ENCODE measurements around the gene ERAL1. TPM values are rescaled to one million over a fixed set of nuclear protein-coding genes. Genes with fewer than 3 reads are reported as not detected.
"Not testable (repeated sequence)": the region's sequence is repeated elsewhere in the genome, so short reads cannot be mapped to it uniquely, and the experiment has no call there.

Gene ERAL1
- total RNA-seq, 1 experiment from 2014 or later = 47.1 TPM

- POLR2A ChIA-PET (ENCODE audit: unreplicated experiment) = no interaction called here
- TF ChIP-seq CTCF (conservative IDR thresholded peaks at IDR 0.05) (no peak), EZH2 (IDR thresholded peaks at IDR 0.05; ENCODE audit: low read depth) (no peak)
- H3K4me2 ChIP-seq = 0 out of 2 replicates have a peak overlapping the region, but pooled peaks have one; percentile 9
- intact Hi-C loops (cut with micrococcal nuclease; ENCODE audit: unreplicated experiment) = no loop called here
- H3K4me1 ChIP-seq (replicated peaks; ENCODE audit: insufficient read depth) = peaks cover 9% of the 10 kb centered on the region; the same call in 1 of the 2 replicates
- no peaks in the 10 kb centered on the region for H3K9me2 ChIP-seq (ENCODE audit: insufficient read depth)
- no peak overlapping the region for H2AFZ ChIP-seq
- no TSS peak for BruUV-seq (replicated peaks)
- H3K9me3 ChIP-seq (ENCODE audit: insufficient read depth, low read depth) = no peaks in the 10 kb centered on the region
- H3K79me2 ChIP-seq (ENCODE audit: low read depth) = no peaks in the 10 kb centered on the region
- H3K27me3 ChIP-seq (ENCODE audit: insufficient read depth, low read depth) = no peaks in the 10 kb centered on the region
- CTCF ChIA-PET = no interaction called here
- no peak overlapping the region for H3K4me3 ChIP-seq
- H3K36me3 ChIP-seq (ENCODE audit: low read depth) = no peaks in the 10 kb centered on the region
- no peak overlapping the region for H3K27ac ChIP-seq
- peak in 1 of 2 experiments; percentile 46 for DNase-seq
- no peaks in the 10 kb centered on the region for H4K20me1 ChIP-seq (ENCODE audit: insufficient read depth)
- H3F3A ChIP-seq (ENCODE audit: insufficient read depth, low read depth) = peaks cover 6% of the 10 kb centered on the region; the same call in 1 of the 2 replicates
Observed at GRCh38 chr17:28875848-28876550, 21.2 kb downstream of the ERAL1 start.

DNA sequence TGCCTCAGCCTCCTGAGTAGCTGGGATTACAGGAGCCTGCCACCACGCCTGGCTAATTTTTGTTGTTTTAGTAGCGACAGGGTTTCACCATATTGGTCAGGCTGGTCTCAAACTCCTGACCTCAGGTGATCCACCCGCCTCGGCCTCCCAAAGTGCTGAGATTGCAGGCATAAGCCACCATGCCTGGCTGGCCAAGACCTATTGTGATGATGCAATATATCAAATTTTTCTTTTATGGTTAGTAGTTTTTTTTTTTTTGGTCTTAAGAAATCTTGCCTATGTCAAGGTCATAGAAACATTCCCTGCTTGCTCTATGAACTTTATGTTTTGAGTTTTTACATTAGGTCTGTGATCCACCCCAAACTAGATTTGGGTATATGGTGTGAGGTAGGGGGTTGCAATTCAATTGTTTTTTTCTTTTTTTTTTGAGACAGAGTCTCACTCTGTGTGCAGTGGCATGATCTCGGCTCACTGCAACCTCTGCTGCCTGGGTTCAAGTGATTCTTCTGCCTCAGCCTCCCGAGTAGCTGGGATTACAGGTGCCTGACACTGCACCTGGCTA is 22.4 kb downstream of the ERAL1 start:
- H3K79me2 ChIP-seq (ENCODE audit: low read depth); H3K27ac ChIP-seq; H3K4me2 ChIP-seq; H4K20me1 ChIP-seq (ENCODE audit: insufficient read depth); H3K9me3 ChIP-seq (ENCODE audit: insufficient read depth, low read depth); H2AFZ ChIP-seq; H3K4me3 ChIP-seq; H3K9me2 ChIP-seq (ENCODE audit: insufficient read depth); DNase-seq; intact Hi-C loops (cut with micrococcal nuclease; ENCODE audit: unreplicated experiment); H3K4me1 ChIP-seq (replicated peaks; ENCODE audit: insufficient read depth); H3K27me3 ChIP-seq (ENCODE audit: insufficient read depth, low read depth); BruUV-seq (replicated peaks); H3K36me3 ChIP-seq (ENCODE audit: low read depth); H3F3A ChIP-seq (ENCODE audit: insufficient read depth, low read depth): not testable (repeated sequence)
- POLR2A ChIA-PET (ENCODE audit: unreplicated experiment) = interaction anchor here (0.6 kb wide), 1 partner anchor 380 kb away, joined by 3 read pairs; no protein-coding TSS in a partner anchor
- CTCF ChIA-PET = interaction anchor here (0.8 kb wide), 1 partner anchor 16 kb away, joined by 3 read pairs; no protein-coding TSS in a partner anchor

GRCh38 chr17:28878158-28878910 is 23.5 kb downstream of the ERAL1 start:
- no TSS peak for BruUV-seq (replicated peaks)
- Histone ChIP-seq H2AFZ (no peak overlapping the region), H3K4me3 (no peak overlapping the region), H3K27me3 (ENCODE audit: insufficient read depth, low read depth) (no peaks in the 10 kb centered on the region), H3K4me1 (replicated peaks; ENCODE audit: insufficient read depth) (peaks cover 9% of the 10 kb centered on the region; the same call in 1 of the 2 replicates), H4K20me1 (ENCODE audit: insufficient read depth) (no peaks in the 10 kb centered on the region), H3K79me2 (ENCODE audit: low read depth) (no peaks in the 10 kb centered on the region), H3K4me2 (no peak overlapping the region), H3F3A (ENCODE audit: insufficient read depth, low read depth) (peaks cover 6% of the 10 kb centered on the region; the same call in 1 of the 2 replicates), H3K9me3 (ENCODE audit: insufficient read depth, low read depth) (no peaks in the 10 kb centered on the region), H3K27ac (peak overlapping the region; percentile 11), H3K9me2 (ENCODE audit: insufficient read depth) (no peaks in the 10 kb centered on the region), H3K36me3 (ENCODE audit: low read depth) (no peaks in the 10 kb centered on the region)
- POLR2A ChIA-PET (ENCODE audit: unreplicated experiment) = interaction anchor here (0.6 kb wide), 1 partner anchor 124 kb away, joined by 7 read pairs; no protein-coding TSS in a partner anchor
- TF ChIP-seq EZH2 (IDR thresholded peaks at IDR 0.05; ENCODE audit: low read depth) = no peak
- no peak for TF ChIP-seq CTCF (conservative IDR thresholded peaks at IDR 0.05)
- CTCF ChIA-PET = interaction anchor here (0.8 to 2.0 kb wide), 5 partner anchors 15 to 151 kb away, joined by 3 to 12 read pairs (median 3); partner anchors contain the start of gene TLCD1
- DNase-seq = no peak
- intact Hi-C loops (cut with micrococcal nuclease; ENCODE audit: unreplicated experiment) = no loop called here
